ENCODE results near the gene AIF1. TPM values are rescaled to one million over a fixed set of nuclear protein-coding genes. Genes with fewer than 3 reads are reported as not detected.
"Not testable (repeated sequence)": the region's sequence is repeated elsewhere in the genome, so short reads cannot be mapped to it uniquely, and the experiment has no call there.

AIF1 gene
- total RNA-seq, 1 donor from 2014 or later = 78.2 TPM

DNA sequence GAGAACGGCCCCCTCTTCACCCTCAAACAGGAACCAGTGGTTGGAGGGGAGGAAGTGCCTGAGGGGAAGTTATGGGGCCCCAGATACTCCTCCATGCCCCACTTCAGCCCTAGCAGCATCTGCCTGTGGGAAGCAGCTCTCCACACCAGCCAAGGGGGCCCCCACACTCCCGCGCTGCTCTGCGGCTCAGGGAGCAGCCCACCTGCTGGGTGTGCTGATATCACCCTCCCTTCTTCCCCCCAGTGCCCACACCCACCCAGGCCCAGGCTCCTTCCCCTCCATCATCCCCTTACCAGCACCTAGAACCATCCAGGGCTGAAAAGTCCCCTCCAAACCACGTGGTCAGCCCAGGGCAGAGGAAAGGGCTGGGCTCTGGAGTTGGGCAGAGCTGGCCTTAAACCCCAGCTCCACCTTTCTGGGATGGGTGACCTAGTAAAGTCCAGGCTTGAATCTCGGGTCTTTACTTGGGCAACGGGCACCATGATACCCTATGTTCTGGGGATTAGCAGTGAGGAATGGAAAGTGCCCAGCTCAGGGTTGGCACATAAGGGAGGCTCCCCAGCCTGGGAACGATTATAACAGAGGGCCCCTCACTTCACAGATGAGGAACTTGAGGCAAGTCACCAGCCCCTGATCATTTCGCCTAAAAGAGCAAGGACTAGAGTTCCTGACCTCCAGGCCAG lies 28.3 kb upstream of the AIF1 start:
- peak overlapping the region; percentile 85 for H3K27ac Mint-ChIP-seq
- DNase-seq (ENCODE audit: low spot score) = no peak
- no peaks in the 10 kb centered on the region for H3K27me3 Mint-ChIP-seq (ENCODE audit: low read depth)
- H3K4me3 Mint-ChIP-seq (ENCODE audit: low read depth) = peak overlapping the region; percentile 75
- intact Hi-C loops (cut with micrococcal nuclease) = no loop called here
- no peaks in the 10 kb centered on the region for H3K9me3 Mint-ChIP-seq
- peaks cover 43% of the 10 kb centered on the region for H3K4me1 Mint-ChIP-seq (ENCODE audit: low read depth)
- peaks cover 4% of the 10 kb centered on the region for H3K36me3 Mint-ChIP-seq (ENCODE audit: low read depth)

DNA sequence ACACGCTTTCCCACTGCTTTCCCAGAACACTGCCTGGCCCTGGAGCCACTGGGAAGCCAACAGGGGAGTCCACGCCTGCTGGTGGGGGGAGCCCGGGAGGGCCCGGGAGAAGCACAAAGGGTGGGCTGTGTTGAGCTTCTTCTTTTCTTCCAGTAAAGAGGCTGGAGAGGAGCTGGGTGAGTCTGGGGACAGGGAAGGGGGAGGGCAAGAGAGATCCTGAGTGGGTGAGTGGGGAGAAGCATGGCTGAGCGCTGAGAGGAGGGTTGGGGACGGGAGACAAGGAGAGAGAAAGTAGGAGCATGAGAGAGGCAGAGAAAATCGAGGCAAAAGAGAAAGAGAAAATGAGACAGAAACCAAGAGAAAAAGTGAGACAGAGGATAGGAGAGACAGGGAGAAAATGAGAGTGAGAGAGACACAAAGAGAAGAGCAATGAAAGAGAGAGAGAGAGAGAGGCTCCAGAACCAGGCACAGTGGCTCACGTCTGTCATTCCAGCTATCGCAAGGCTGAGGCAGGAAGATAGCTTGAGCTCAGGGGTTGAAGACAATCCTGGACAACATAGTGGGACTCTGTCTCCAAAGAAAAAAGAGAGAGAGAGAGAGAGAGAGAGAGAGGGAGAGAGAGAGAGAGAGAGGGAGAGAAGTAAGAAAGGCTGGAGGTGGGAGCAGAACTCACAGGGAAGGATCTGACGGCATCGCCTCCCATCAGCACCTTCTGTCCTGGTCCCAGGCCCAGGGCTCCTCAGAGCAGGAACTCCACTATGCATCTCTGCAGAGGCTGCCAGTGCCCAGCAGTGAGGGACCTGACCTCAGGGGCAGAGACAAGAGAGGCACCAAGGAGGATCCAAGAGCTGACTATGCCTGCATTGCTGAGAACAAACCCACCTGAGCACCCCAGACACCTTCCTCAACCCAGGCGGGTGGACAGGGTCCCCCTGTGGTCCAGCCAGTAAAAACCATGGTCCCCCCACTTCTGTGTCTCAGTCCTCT lies 26.9 kb upstream of the AIF1 start:
- peaks cover 4% of the 10 kb centered on the region for H3K36me3 Mint-ChIP-seq (ENCODE audit: low read depth)
- peak overlapping the region; percentile 73 for H3K4me3 Mint-ChIP-seq (ENCODE audit: low read depth)
- no peaks in the 10 kb centered on the region for H3K9me3 Mint-ChIP-seq
- H3K27ac Mint-ChIP-seq = peak overlapping the region; percentile 87
- no peaks in the 10 kb centered on the region for H3K27me3 Mint-ChIP-seq (ENCODE audit: low read depth)
- no peak for DNase-seq (ENCODE audit: low spot score)
- H3K4me1 Mint-ChIP-seq (ENCODE audit: low read depth) = peaks cover 38% of the 10 kb centered on the region
- intact Hi-C loops (cut with micrococcal nuclease) = no loop called here

DNA sequence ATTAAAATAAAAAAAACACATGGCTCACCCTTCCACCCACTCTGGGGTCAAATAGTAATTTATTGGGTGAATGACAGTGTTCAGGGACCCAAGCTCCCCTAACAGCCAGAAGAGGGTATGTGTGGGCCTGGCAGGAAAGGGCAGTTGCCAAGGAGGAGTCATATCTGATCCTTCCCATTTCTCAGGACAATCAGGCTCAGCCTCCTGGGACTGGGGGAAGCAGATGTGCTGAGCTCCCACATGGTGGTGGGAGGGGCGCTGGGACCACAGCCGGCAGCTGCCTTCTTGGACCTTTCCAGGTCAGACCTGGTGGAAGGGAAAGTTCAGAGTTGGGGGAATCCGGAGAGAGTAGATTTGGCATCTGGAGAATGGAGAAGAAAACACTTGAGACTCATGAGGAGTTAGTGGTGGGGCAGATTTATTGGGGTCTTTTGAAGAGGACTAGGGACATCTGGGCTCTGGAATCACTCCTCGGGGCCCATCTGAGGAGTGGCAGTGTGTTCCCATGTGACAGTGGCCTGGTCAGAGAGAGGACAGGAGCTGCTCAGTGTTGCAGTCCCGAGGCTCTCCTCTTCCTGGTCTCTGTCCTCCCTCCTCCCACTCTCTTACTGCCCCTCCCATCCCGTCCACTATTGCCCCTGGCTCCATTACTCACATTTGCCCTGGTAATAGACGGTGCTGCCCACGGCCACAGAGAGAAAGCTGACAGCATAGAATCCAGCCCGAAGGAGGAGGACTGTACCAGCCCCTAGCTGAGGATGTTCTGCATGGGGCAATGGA lies 26.0 kb upstream of the AIF1 start:
- Mint-ChIP-seq H3K27me3 (ENCODE audit: low read depth) (no peaks in the 10 kb centered on the region), H3K9me3 (no peaks in the 10 kb centered on the region), H3K4me3 (ENCODE audit: low read depth) (no peak overlapping the region), H3K36me3 (ENCODE audit: low read depth) (peaks cover 4% of the 10 kb centered on the region), H3K4me1 (ENCODE audit: low read depth) (peaks cover 44% of the 10 kb centered on the region), H3K27ac (peak overlapping the region; percentile 9)
- DNase-seq (ENCODE audit: low spot score) = no peak
- intact Hi-C loops (cut with micrococcal nuclease) = no loop called here

DNA sequence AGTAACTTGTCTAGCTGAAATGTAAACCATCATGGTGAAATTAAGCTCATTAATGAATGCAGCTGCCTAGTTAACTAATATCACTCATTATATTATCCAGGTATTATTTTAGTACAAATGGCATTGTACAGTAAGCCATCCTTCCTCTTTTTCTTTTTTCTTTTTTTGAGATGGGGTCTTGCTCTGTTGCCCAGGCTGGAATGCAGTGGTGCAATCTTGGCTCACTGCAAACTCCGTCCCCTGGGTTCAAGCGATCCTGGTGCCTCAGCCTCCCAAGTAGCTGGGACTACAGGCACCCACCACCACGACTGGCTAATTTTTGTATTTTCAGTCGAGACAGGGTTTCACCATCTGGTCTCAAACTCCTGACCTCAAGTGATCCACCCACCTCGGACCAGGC lies 24.3 kb upstream of the AIF1 start:
- H3K4me3 Mint-ChIP-seq (ENCODE audit: low read depth); DNase-seq (ENCODE audit: low spot score); intact Hi-C loops (cut with micrococcal nuclease); H3K9me3 Mint-ChIP-seq; H3K36me3 Mint-ChIP-seq (ENCODE audit: low read depth); H3K27ac Mint-ChIP-seq; H3K27me3 Mint-ChIP-seq (ENCODE audit: low read depth): not testable (repeated sequence)
- H3K4me1 Mint-ChIP-seq (ENCODE audit: low read depth) = peaks cover 40% of the 10 kb centered on the region

DNA sequence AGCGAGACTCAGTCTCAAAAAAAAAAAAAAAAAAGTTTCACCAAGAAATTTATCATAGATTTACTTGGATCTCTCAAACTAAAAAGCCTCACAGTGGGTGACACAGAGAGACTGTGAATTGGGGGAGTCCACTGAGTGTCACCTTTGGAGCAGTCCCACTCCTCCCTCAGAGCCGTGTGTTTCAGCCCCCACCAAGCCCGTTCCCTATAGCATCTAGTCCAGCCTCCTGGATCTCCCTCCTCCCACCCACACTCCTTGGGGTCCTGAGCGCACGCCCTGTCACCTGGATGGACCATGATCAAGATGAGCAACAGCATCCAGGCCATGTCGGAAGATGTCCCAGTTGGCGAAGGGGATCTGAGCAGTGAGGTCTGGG lies 22.6 kb upstream of the AIF1 start:
- H3K4me1 Mint-ChIP-seq (ENCODE audit: low read depth) = peaks cover 32% of the 10 kb centered on the region
- intact Hi-C loops (cut with micrococcal nuclease) = no loop called here
- H3K36me3 Mint-ChIP-seq (ENCODE audit: low read depth) = peaks cover 4% of the 10 kb centered on the region
- H3K27me3 Mint-ChIP-seq (ENCODE audit: low read depth) = no peaks in the 10 kb centered on the region
- no peaks in the 10 kb centered on the region for H3K9me3 Mint-ChIP-seq
- no peak for DNase-seq (ENCODE audit: low spot score)
- peak overlapping the region; percentile 74 for H3K27ac Mint-ChIP-seq
- H3K4me3 Mint-ChIP-seq (ENCODE audit: low read depth) = peak overlapping the region; percentile 47

DNA sequence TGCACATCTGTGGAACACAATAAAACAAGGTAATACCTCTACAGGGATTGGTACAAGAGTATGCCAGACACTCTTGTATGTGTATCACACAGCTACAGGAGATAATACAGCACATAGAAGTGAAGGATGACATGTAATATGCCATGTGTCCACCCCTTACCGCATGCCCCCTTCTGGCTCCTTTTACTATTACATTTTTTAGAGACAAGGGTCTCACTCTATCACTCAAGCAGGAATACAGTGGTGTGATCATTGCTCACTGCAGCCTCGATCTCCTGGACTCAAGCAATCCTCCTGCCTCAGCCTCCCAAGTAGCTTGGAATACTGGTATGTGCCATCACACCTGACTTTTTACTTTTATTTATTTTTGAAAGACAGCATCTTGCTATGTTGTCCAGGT lies 18.0 kb upstream of the AIF1 start:
- no peak for DNase-seq (ENCODE audit: low spot score)
- intact Hi-C loops (cut with micrococcal nuclease) = loop anchor here (1.0 to 5.0 kb wide), 2 partner anchors 16 to 105 kb away; no protein-coding TSS in a partner anchor
- no peak overlapping the region for H3K27ac Mint-ChIP-seq
- H3K36me3 Mint-ChIP-seq (ENCODE audit: low read depth) = no peaks in the 10 kb centered on the region
- H3K27me3 Mint-ChIP-seq (ENCODE audit: low read depth) = no peaks in the 10 kb centered on the region
- no peaks in the 10 kb centered on the region for H3K9me3 Mint-ChIP-seq
- H3K4me3 Mint-ChIP-seq (ENCODE audit: low read depth) = no peak overlapping the region
- peaks cover 29% of the 10 kb centered on the region for H3K4me1 Mint-ChIP-seq (ENCODE audit: low read depth)

DNA sequence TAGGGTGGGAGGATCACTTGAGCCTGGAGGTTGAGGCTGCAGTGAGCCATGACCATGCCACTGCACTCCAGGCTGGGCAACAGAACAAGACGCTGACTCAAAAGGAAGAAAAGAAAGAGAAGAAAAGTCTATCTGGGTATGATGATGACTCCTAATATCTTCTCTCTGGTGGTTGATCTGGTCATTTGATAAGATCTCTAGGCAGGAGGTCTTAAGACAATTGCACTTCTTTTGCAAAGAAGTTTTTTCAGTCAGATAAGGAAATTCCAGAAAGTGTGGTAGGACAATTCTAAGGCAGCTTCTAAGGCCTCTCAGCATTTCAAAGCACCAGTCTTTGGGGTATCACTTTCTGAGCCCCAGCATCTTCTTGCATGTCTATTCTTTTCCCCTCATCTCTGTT lies 7.7 kb upstream of the AIF1 start:
- Mint-ChIP-seq H3K27ac (no peak overlapping the region), H3K27me3 (ENCODE audit: low read depth) (peaks cover 3% of the 10 kb centered on the region), H3K36me3 (ENCODE audit: low read depth) (no peaks in the 10 kb centered on the region), H3K9me3 (no peaks in the 10 kb centered on the region), H3K4me1 (ENCODE audit: low read depth) (peaks cover 11% of the 10 kb centered on the region), H3K4me3 (ENCODE audit: low read depth) (no peak overlapping the region)
- no peak for DNase-seq (ENCODE audit: low spot score)
- intact Hi-C loops (cut with micrococcal nuclease) = no loop called here

DNA sequence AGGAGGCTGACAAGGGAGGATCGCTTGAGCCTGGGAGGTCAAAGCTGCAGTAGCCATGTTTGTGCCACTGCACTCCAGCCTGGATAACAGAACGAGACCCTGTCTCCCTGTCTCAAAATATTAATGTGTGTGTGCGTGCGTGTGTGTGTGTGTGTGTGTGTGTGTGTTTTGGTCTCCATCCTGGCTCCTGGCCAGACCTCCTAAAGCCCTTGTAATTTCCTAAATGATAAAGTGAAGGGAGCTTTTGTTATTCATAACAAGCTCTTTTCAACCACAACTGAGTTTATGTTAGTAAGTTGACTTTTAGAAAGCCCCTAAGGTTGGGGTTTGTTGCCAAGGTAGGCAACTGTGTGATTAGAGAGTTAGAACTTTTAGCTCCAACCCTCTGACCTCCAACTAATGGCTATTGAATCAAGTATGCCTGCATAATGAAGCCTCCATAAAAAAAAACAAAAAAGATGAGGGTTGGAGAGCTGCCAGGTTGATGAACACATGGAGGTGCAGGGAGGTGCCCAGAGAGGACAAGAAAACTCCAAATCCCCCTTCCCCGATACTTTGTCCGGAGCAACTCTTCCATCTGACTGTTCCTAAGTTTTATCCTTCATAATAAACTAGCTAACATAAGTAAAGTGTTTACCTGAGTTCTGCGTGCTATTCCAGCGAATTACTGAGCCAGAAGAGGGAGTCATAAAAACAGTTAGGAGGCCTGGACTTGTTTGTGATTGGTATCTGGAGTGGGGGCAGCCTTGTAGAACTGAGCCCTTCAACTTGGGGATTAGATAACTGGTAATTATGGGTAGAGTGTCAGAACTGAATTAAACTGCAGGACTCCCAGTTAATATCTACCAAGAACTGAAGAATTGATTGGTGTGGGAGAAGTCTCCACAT lies 5.3 kb upstream of the AIF1 start:
- Mint-ChIP-seq H3K4me3 (ENCODE audit: low read depth) (no peak overlapping the region), H3K27ac (no peak overlapping the region), H3K9me3 (no peaks in the 10 kb centered on the region), H3K36me3 (ENCODE audit: low read depth) (no peaks in the 10 kb centered on the region), H3K4me1 (ENCODE audit: low read depth) (peaks cover 13% of the 10 kb centered on the region), H3K27me3 (ENCODE audit: low read depth) (peaks cover 1% of the 10 kb centered on the region)
- intact Hi-C loops (cut with micrococcal nuclease) = no loop called here
- DNase-seq (ENCODE audit: low spot score) = no peak

DNA sequence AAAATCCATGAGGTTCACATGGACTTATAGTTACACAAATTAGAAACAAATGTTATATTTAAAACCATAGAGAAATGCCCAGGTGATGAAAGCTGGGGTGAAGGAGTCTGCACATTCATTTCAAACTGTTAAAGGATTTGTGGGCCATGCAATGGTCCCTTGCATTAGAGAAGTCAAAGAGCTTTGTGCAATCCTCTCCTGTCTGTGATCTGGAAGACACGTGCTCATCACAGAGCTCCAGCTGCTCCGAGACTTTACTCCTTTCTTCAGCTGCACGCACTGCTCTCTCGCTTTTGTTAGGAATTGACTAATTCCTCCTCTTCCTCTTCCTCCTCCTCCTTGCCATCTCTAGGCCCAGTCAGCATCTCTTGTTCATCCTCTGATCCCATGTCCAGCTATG lies 4.1 kb upstream of the AIF1 start:
- DNase-seq (ENCODE audit: low spot score) = no peak
- Mint-ChIP-seq H3K27ac (no peak overlapping the region), H3K27me3 (ENCODE audit: low read depth) (peaks cover 1% of the 10 kb centered on the region), H3K4me1 (ENCODE audit: low read depth) (peaks cover 24% of the 10 kb centered on the region), H3K36me3 (ENCODE audit: low read depth) (no peaks in the 10 kb centered on the region), H3K9me3 (no peaks in the 10 kb centered on the region), H3K4me3 (ENCODE audit: low read depth) (no peak overlapping the region)
- intact Hi-C loops (cut with micrococcal nuclease) = no loop called here

DNA sequence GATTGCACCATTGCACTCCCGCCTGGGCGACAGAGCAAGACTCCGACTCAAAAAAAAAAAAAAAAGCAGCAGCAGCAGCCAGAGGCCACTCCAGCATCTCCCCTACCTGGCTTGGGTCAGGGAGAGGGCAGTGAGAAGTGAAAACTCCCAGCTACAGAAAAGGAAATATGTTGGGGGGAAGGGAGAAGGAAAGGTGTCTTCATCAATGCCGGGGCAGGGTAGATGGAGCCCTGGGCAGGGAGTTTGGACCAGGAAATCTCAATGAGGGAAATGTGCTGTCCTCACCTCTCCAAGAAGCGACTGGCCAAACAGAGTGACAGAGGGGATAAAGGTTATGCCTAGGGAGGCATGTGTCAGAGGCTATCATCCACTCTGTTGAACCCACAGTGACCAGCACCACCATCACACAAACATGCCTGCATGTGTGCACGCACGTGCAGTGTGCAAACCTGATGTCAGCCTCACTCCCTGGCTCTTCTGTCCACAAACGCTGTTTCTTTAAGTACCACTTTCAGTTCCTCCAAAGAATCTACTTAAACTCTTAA lies 887 bp upstream of the AIF1 start:
- Mint-ChIP-seq H3K27ac (no peak overlapping the region), H3K27me3 (ENCODE audit: low read depth) (peaks cover 1% of the 10 kb centered on the region), H3K36me3 (ENCODE audit: low read depth) (peaks cover 7% of the 10 kb centered on the region), H3K4me3 (ENCODE audit: low read depth) (no peak overlapping the region), H3K4me1 (ENCODE audit: low read depth) (peaks cover 24% of the 10 kb centered on the region), H3K9me3 (no peaks in the 10 kb centered on the region)
- DNase-seq (ENCODE audit: low spot score) = no peak
- intact Hi-C loops (cut with micrococcal nuclease) = no loop called here

DNA sequence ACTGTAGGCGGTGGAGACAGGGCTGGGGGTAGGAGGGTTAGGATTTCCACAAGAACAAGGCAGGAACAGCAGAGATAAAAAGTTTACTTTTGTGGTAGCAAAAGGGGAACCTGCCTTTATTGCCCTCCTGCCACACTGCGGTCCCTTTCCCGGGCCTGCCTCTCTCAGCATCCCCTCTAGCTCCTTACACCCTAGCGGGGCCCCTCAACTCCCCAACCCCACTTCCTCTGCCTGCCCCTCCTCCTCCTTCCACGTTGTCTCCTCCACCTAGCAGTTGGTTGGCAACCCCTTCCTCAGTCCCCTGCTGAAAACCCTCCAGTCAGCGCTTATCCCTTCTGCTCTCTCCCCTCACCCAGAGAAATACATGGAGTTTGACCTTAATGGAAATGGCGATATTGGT lies 714 bp downstream of the AIF1 start:
- Mint-ChIP-seq H3K4me3 (ENCODE audit: low read depth) (peak overlapping the region; percentile 77), H3K27ac (peak overlapping the region; percentile 85), H3K9me3 (no peaks in the 10 kb centered on the region), H3K4me1 (ENCODE audit: low read depth) (peaks cover 26% of the 10 kb centered on the region), H3K27me3 (ENCODE audit: low read depth) (peaks cover 1% of the 10 kb centered on the region), H3K36me3 (ENCODE audit: low read depth) (peaks cover 7% of the 10 kb centered on the region)
- intact Hi-C loops (cut with micrococcal nuclease) = no loop called here
- DNase-seq (ENCODE audit: low spot score) = peak; percentile 34

DNA sequence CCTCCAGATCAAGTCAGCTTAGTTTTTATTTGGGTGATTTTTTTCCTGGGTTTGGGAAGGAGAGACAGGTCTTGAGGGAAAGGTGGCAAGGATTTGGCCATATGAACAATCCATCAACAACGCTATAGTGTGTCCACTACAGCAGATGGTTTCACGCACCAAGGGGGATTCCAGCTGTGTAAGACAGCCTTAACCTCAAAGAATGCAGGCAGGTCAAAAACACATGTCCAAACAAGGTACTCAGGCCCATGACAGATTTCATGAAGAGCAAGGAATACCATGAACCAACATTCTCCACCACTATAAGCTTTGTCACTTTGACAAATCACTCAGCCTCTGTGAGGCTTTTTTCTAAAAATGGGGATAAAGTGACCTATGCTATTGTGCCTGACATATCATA lies 2.0 kb downstream of the AIF1 start:
- H3K27ac Mint-ChIP-seq = no peak overlapping the region
- no peaks in the 10 kb centered on the region for H3K27me3 Mint-ChIP-seq (ENCODE audit: low read depth)
- H3K36me3 Mint-ChIP-seq (ENCODE audit: low read depth) = peaks cover 17% of the 10 kb centered on the region
- intact Hi-C loops (cut with micrococcal nuclease) = no loop called here
- H3K4me3 Mint-ChIP-seq (ENCODE audit: low read depth) = peak overlapping the region; percentile 77
- H3K4me1 Mint-ChIP-seq (ENCODE audit: low read depth) = peaks cover 32% of the 10 kb centered on the region
- H3K9me3 Mint-ChIP-seq = no peaks in the 10 kb centered on the region
- no peak for DNase-seq (ENCODE audit: low spot score)
